Epithelial cell of prostate (primary cell): Measurements from ENCODE around the gene CCDC148.

Experiments
- DNase-seq: peaks from one replicate; pipeline ENCODE4 v3.0.0-alpha.2; 2011; ENCODE audit warnings: low read depth, low spot score
- H3K27ac ChIP-seq: fragments of 450-650 bp; 2 replicates; pipeline ENCODE4 v1.5.1; 2017; ENCODE audit warnings: mild to moderate bottlenecking

The CCDC148 gene

DNA sequence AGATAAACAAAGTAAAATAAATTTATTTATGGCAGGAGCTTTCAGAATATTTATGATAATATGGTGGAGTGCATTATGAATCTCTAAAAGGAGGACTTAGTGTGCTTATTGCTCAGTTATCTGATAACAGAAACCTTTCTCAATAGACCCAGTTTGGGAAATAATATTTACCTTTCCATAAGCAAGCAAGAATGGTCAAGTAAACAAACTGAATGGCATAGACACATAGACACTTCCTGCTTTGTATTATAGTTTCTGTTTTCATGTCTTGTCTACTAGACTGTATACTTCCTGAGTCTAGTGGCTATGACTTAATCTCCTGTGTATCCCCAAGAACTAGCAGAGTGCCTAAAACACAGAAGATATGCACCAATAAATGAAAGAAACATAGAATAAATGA is 267.0 kb downstream of the CCDC148 start:
- DNase-seq = no peak
- no peak overlapping the region for H3K27ac ChIP-seq

DNA sequence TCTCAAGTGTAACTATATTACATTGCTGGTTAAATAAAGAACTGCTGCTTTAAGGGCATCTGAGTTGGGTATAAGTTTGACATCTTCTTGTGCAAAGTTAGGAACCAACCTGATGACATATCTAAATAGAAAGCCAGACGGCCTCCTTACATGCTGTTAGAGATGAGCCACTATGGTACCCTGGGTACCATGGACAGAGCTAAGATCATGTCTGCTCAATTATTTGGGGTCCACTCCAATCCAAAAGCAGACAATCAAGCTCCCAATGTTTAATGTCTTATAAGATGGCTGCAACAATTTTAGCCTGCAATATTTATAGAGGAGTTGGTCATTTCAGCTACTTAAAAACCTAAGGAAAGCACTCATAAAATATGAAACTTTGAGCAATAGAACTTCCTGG is 268.6 kb downstream of the CCDC148 start:
- DNase-seq = no peak
- no peak overlapping the region for H3K27ac ChIP-seq

DNA sequence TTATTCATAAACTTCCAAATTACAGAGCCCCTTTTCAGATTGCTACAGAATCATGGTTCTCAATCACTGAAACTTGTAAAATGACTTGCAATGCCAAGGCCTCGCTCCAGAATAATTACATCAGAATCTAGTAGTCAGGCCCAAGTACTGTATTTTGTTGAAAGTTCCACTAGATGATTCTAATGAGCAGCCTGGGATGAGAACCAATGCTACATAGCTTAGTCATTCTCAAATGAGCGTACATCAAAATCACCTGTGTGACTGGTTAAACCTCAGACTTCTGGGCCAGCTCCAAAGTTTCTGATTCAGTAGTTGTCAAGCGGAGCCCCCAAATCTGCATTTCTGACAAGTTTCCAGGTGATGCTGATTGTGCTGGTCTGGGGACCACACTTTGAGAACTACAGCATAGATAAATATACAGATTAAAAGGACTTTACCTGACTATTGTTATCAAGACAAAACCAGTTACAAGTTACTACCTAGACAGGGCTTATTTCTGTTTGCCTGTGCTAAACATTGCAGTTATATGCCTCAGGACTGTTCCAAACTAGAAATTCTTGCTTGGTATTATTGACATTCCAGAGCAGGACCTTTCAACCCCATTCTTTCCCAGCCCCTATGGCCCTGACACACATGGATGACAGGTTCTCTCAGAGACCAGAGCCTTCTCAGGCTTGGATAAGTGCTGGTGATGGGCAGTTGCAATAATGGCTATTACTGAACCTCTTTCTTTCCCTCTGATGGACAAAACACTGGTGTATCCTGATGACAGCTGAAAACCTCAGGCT is 271.8 kb downstream of the CCDC148 start:
- peak; percentile 24 for DNase-seq
- no peak overlapping the region for H3K27ac ChIP-seq

DNA sequence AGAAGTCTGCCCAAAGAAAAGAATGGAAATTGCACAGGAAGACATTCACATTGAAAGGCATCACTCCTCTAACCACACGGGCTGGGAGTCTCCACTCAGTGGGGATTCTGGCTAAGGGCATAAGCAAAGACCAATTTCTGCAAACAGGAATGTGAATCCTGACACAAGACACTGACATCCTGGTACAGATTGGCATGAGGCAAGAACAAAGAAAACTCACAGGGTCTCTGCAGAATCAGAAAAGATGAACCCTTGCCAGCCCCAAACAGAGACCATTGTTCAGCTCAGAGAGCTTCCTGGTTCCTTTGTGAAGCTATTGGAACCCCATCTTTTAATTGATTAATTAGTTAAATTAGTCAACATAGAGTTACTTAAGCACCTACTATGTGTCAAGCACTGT is 272.6 kb downstream of the CCDC148 start:
- no peak overlapping the region for H3K27ac ChIP-seq
- no peak for DNase-seq

DNA sequence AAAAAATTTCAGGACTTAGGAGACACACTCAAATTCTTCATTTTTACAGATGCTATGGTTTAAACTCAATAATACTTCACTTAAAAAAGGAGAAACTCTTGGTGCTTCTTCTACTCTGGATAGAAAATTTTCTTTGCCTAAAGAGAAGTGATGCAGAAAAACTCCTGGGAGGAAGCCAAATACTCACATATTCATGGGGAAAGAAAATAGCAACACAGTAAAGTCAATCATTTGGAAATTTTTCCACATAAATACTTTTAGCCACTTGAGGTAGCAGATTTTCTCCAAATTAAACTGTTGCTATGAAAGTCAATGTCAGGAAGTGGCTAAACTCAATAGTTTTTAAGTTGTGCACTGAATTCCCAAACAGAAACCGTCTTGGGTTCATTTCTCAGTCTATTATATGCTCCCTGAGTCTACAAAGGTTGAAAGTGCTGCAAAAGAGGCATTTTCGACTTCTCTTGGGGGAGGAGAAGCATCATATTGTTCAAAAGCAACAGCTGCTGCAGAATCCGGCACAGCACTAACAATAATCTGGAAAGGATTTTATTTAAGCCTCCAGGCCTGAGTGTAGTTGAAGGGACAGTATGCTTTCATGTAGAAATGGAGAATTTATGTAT is 273.8 kb downstream of the CCDC148 start:
- DNase-seq = no peak
- no peak overlapping the region for H3K27ac ChIP-seq

DNA sequence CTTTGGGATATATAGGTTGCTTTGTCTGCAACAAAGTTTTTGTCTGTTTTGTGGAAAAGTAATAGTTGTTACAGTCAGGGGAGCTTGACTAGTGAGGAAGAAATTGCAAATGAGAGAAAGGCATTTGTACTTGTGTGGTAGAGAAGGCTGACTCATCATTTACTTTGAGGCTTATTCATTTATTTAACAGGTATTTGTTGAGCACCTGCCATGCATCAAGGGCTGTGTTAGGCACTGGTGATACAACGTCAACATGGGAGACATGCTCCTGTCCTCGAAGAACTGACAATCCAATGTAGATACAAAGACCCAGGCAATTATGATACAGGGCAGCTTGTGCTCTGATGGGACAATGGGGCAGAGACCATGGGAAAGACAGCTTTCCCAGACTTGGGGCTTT is 275.4 kb downstream of the CCDC148 start:
- H3K27ac ChIP-seq = no peak overlapping the region
- DNase-seq = peak; percentile 55

DNA sequence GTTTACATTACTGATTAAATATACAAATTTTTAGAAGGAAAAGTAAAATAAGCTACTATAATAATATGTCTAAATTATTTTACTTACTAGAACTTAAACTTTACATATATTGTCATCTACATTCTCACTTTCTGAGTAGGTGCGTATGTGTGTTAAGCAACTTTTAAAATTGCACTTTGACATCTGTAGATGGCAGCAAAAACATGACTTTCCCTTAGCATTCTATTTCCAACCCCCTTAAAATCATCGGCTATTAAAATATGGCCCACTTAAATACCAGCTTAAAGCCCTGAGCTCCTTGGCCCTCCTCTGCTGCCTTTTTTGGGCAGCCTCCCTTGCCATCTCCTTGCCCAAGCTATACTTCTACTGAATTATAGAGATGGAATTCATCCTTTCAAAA is 276.9 kb downstream of the CCDC148 start:
- H3K27ac ChIP-seq = no peak overlapping the region
- DNase-seq = no peak

DNA sequence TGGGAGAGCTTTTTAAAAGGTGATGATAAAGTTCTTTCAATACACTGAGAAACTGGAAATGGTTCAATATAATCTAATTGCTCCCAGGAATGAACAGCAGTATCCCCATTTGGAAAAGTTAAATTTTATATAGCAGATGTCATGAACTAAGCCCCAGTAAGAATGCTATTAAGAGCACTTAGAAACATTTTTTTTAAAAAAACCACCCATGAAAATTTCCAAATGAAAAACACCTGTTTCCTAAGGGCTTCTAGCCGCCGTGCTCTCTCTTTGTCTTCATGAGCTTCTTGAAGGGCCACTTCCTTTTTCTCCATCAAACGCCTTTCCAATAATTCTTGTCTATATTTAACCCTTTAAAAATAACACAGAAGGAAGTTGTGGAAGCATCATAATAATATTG is 277.9 kb downstream of the CCDC148 start:
- no peak for DNase-seq
- no peak overlapping the region for H3K27ac ChIP-seq

DNA sequence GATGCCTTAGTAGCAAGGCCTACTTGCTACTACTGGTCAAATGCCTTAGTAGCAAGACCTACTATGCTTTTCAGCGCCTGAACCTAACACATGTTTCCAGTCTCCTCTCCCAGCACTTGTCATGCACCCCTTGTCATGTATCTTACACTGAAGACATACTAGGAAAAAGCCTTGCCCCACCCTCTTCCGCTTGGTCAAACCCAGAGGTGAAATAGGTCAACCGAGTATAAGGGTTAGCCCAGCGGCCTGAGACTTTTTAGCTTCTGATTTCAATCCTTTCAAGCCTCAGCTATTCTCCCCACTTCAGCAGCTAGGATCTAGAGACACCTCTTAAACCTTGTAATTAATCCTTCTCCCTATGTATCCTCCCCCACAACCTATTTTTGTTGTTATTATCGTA is 281.6 kb downstream of the CCDC148 start:
- no peak overlapping the region for H3K27ac ChIP-seq
- DNase-seq = no peak

DNA sequence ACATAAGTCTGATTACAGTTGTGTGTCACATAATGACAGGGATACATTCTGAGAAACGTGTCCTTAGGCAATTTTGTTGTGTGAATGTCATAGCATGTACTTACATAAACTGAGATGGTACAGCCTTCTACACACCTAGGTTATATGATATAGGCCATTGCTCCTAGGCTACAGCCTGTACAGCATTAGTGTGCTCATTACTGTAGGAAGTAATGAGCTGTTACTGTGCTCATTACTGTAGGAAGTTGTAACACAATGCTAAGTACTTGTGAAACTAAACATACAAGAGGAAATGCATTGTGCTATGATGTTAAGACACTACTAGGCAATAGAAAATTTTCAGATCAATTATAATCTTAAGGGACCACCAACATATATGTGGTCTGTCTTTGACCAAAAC is 282.1 kb downstream of the CCDC148 start:
- no peak for DNase-seq
- H3K27ac ChIP-seq = no peak overlapping the region

DNA sequence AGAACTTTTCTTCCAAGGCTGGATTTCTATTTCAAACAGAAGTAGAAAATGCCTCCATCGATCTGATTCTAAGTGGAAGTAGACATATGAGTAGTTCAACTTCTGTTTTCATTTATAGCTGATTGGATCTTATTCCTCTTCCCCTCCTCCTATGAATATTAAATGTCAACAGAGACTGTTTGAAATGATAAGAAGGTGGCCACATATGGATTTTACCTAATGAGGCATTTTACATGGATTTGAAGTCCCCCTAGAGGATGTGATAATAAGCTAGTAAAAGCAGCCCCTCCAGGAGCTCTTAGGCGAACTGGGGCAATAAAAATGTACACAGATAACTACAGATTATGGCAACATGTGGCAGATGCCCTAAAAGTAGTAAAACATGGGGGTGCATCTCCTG is 283.8 kb downstream of the CCDC148 start:
- no peak for DNase-seq
- H3K27ac ChIP-seq = no peak overlapping the region

DNA sequence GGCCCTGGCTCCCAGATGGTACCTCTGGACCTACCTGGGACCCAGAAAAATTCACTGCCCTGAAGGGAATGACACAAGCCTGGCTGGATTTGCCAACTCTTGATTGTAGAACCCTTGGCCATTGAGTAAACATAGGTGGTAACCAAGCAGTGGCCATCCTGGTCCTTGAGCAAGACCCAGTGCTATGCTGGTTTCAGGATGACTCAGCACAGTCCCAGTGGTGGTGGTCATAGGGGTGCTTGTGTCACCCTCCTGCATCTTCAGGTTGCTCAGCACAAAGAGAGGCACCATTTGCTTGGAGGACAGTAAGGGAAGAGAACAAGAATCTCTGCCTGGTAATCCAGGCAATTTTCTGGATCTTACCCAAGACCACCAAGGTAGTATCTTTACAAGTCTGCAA is 302.0 kb downstream of the CCDC148 start:
- no peak overlapping the region for H3K27ac ChIP-seq
- no peak for DNase-seq

DNA sequence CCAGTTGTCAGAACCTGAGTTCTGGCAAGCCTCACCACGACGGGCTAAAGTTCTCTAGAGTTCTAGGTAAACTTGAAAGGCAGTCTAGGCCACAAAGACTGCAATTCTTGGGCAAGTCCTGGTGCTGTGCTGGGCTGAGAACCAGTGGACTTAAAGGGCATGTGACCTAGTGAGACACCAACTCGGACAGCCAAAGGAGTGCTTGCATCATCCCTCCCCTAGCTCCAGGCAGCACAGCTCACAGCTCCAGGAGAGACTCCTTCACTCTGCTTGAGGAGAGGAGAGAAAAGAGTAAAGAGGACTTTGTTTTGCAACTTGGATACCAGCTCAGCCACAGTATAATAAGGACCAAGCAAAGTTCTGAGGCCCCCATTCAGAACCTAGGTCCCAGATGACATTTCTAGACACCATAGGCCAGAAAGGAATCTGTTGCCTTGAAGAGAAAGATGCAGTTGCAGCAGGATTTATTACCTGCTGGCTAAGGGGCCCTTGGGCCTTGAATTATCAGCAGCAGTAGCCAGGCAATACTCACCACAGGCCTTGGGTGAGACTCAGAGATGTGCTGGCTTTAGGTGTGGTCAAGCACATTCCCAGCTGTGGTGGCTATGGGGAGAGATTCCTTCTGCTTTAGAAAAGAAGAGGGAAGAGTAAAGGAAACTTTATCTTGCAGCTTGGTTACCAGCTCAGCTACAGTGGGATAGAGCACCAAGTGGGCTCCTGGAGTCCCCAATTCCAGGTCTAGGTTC is 303.1 kb downstream of the CCDC148 start:
- H3K27ac ChIP-seq = no peak overlapping the region
- DNase-seq = no peak

DNA sequence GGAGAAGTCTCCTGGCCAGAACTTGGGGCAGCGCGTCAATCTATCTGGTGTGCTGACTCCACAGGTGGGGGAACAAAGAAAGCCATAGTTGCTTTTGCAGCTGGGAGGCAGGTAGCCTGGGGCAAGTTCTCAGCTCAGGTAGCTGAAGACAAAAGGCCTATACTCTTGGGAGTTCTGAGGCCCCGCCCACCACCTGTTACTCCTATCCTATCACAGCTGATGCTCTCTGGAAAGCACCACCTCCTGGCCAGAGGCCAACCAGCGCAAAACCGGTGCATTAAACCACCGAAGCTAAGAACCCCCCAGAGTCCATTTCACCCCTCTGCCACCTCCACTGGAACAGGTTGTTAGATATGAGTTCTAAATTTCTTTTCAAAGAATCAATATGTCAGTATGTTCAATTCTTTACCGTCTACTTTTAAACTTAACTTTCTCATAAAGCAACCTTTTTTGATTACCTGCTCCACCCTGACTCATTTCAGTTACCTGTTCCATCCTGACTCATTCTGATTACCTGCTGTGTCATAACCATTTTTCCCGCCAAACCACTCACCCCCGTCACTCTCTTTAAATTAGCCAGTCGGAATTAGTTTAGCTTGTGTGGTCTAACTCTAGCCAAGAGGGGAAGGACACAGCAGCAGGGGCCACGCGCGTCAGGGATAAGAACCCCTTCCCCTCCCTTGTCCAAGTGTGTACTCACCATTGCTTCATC is 311.5 kb downstream of the CCDC148 start:
- no peak overlapping the region for H3K27ac ChIP-seq
- no peak for DNase-seq

DNA sequence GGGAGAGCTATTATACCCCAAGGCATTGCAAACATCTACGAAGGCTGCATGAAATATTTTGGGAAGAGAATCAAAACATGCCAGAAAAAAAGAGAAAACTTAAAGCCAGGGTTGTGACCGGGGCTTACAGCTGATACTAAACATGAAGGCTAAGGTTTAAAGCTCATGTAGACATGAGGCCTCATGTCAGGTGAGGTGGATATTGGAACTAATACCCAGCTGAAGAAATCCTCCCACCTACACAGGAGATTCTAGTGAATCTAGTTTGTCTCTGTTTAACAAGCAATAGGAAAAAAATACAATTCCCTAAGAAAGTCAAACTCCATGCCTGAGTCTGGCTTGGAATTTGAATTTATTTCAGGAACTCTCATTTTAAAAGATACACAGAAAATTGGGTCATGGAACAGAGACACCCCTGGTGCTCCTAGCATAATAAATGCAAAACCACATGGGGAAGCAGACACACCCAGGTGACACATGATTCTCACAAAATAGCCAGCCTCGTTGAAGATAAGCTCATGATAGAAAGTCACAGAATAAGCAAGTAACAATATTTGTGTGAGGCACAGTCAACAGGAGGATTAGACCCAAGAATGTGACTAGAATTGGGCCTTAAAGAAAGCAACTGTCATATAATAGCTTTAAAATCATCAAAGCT is 312.7 kb downstream of the CCDC148 start:
- DNase-seq = no peak

DNA sequence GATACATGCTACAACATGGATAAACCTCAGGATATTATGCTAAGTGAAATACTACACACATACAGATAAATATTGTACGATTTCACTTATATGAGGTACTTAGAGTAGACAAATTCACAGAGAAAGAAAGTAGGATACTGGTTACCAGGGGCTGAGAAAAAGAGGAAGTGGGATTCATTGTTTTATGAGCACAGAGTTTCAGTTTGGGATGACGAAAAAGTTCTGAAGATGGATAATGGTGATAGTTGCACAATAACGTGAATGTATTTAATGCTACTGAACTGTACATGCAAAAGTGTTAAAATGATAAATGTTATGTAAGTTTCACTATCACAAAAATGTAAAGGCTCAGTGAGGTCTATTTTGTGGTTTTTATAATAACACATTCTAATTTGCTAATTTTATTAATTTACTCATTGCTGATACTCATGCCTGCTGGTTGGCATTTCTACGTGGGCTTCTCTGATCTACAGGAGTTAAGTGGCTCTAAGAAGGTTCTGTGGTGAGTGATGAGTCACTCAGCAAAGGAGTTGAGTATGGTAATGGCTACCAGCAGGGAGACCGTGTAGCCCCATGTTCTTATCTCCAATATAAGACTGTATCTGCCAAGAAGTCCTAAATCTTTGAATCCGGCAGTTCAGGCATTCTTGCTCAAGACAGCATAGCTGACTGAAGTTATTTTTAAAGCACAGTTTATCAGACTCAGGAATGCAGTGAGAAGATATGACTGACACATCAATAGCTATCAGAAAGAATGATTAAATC is 313.8 kb downstream of the CCDC148 start:
- DNase-seq = no peak
- no peak overlapping the region for H3K27ac ChIP-seq

More for the DNA sequence above, 312.7 kb downstream of the CCDC148 start:
- H3K27ac ChIP-seq = no peak overlapping the region

DNA sequence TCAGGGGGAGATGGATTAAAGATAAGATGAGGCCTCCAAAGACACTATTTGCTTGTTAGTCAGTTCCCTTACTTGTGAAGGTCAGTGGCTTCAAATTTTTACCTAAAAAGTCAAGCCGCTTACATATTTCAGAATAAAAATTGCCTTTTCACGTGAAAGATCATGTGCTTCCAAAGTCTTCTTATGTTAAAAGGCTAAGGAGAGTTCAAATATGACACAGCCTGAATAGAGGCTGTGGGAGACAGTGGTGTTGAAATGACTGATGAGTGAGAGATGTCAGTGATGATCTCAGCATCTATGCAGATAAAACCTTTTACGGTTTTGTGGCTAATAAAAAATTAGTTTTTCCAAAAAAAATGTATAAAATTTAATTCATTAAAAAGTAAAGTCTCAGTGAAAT is 314.4 kb downstream of the CCDC148 start:
- no peak for DNase-seq
- H3K27ac ChIP-seq = no peak overlapping the region

DNA sequence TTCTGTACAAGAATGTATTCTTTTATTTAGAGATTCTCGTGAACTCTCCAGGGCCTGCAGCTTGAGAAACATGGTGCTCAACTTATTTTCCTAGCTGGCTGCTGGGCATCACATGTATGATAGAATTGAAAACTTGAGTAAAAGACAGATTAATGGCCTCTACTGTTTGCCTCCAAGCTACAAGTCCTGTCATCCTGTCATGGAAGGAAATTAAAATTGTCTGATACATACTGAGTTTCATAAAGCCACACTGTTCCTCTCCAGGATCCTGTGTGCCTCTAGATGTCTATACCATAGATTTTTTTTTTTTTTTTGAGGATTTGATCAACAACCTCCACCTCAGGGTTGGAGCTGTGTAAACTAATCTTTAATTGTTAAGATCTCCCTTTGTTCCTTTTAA is 316.4 kb downstream of the CCDC148 start:
- no peak for DNase-seq
- H3K27ac ChIP-seq = no peak overlapping the region

DNA sequence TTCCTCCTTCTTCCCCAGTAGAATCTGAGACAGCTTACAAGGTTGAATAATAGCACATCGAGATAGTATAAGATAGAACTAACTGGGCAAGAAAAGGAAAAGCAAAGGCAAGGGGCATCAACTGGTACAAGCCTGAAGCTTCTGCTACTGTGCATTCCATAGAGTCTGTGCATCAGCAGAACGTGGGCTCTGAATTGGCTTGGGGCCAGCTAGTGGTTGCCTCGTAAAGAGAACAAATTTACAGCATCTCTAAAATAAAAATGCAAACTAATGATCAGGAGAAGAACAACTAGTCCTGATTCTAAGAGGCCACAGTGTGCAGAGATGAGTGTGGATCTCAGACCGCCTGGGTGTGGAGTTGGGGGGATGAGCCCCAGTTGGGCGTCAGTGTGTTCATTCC is 318.3 kb downstream of the CCDC148 start:
- DNase-seq = no peak
- H3K27ac ChIP-seq = no peak overlapping the region

DNA sequence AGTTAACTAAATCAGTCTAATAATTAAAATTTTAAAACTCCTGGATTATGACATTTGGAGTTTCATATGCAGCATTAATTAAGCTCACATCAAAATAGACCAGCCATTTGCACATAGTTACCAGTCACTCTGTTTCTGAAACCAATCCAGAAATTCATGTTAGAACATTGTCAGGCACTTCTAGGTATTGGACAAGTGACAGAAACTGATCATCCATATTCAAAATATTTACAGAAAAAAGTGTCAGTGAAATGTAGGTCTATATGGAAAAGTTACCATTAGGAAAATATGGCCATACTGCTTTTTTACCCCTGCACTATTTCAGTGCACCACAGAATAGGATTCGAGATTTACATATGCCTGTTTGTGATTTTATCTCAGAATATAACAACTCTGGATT is 321.5 kb downstream of the CCDC148 start:
- no peak for DNase-seq

More for the DNA sequence above, 321.5 kb downstream of the CCDC148 start:
- H3K27ac ChIP-seq = no peak overlapping the region
